Thymus (tissue), 11 donors: ENCODE measurements around the gene COL5A1. TPM values are rescaled to one million over a fixed set of nuclear protein-coding genes. Genes with fewer than 3 reads are reported as not detected.

Experiments used
- DNase-seq, 9 donors: peaks; one replicate each; pipeline ENCODE4 v3.0.0-alpha.2; 2013; ENCODE audit warnings: low spot score in 9 of 9, low read depth in 6 of 9, missing footprints in 1 of 9
- H3K27ac ChIP-seq, 2 donors: one replicate each; pipeline ENCODE4 v1.5.1; 2013; ENCODE audit warnings: control low read depth in 1 of 2, low read depth in 1 of 2, low read length in 1 of 2, mild to moderate bottlenecking in 1 of 2, moderate library complexity in 1 of 2
- H3K27me3 ChIP-seq, 2 donors: one replicate each; pipeline ENCODE4 v1.5.1; 2013; ENCODE audit warnings: low read length in 1 of 2; ENCODE audit not compliant: control insufficient read depth in 2 of 2, insufficient read depth in 1 of 2
- H3K36me3 ChIP-seq, 2 donors: one replicate each; pipeline ENCODE4 v1.5.1; 2013; ENCODE audit warnings: low read length in 1 of 2, mild to moderate bottlenecking in 1 of 2, moderate library complexity in 1 of 2; ENCODE audit not compliant: control insufficient read depth in 2 of 2, insufficient read depth in 2 of 2
- H3K4me1 ChIP-seq, 2 donors: one replicate each; pipeline ENCODE4 v1.5.1; 2013; ENCODE audit warnings: low read length in 2 of 2; ENCODE audit not compliant: control insufficient read depth in 2 of 2, insufficient read depth in 2 of 2
- H3K4me3 ChIP-seq, 2 donors: one replicate each; pipeline ENCODE4 v1.5.1; 2013; ENCODE audit warnings: low read length in 2 of 2, control low read depth in 1 of 2, mild to moderate bottlenecking in 1 of 2
- H3K9me3 ChIP-seq, 2 donors: one replicate each; pipeline ENCODE4 v1.5.1; 2013; ENCODE audit warnings: low read length in 1 of 2, mild to moderate bottlenecking in 1 of 2; ENCODE audit not compliant: control insufficient read depth in 2 of 2, insufficient read depth in 1 of 2
- WGBS: extraction: QIAGEN DNeasy Blood & Tissue Kit; methylation state at CpG from one replicate; pipeline ENCODE4 v1.1.7; 2013; 5-methylcytosine and 5-hydroxymethylcytosine counted together
- polyA plus RNA-seq: library from polyadenylated mRNA; stranded (reverse); fragments of 200-250 nt; gene quantifications from one replicate; pipeline ENCODE4 v1.2.3, GENCODE V29; 2013
- total RNA-seq: library from RNA; stranded (reverse); fragments of 120-200 nt; gene quantifications from one replicate; pipeline ENCODE4 v1.2.4, GENCODE V29; 2013
- donor health status: healthy.

COL5A1 gene
- total and polyA plus RNA-seq, 2 donors = 3.2 to 7.6 TPM

GRCh38 chr9:134740071-134740470 lies 98.5 kb downstream of the COL5A1 start:
- Histone ChIP-seq H3K27ac (no peak overlapping the region), H3K27me3 (no peaks in the 10 kb centered on the region), H3K36me3 (no peaks in the 10 kb centered on the region), H3K4me1 (no peaks in the 10 kb centered on the region), H3K9me3 (no peaks in the 10 kb centered on the region), H3K4me3 (no peak overlapping the region)
- 94% methylated on average over 16 of the region's 16 CpGs for WGBS
- DNase-seq = no peak

- H3K36me3 ChIP-seq = no peaks in the 10 kb centered on the region
- no peak overlapping the region for H3K4me3 ChIP-seq
- no peak overlapping the region for H3K27ac ChIP-seq
- H3K4me1 ChIP-seq = no peaks in the 10 kb centered on the region
- 91% methylated on average over 9 of the region's 9 CpGs for WGBS
- DNase-seq = no peak
- H3K27me3 ChIP-seq = no peaks in the 10 kb centered on the region
- H3K9me3 ChIP-seq = no peaks in the 10 kb centered on the region
These were observed 100.2 kb downstream of the COL5A1 start for GRCh38 chr9:134741846-134742245.

- Histone ChIP-seq H3K9me3 (no peaks in the 10 kb centered on the region), H3K27ac (no peak overlapping the region), H3K27me3 (no peaks in the 10 kb centered on the region), H3K4me3 (no peak overlapping the region), H3K36me3 (no peaks in the 10 kb centered on the region), H3K4me1 (no peaks in the 10 kb centered on the region)
- WGBS = 96% methylated on average over 22 of the region's 22 CpGs
- no peak for DNase-seq
These were observed 101.4 kb downstream of the COL5A1 start for GRCh38 chr9:134742822-134743535.

GRCh38 chr9:134743853-134744252 lies 102.2 kb downstream of the COL5A1 start:
- H3K9me3 ChIP-seq = no peaks in the 10 kb centered on the region
- no peak overlapping the region for H3K4me3 ChIP-seq

GRCh38 chr9:134744385-134745295 lies 103.0 kb downstream of the COL5A1 start:
- DNase-seq = no peak
- WGBS = 97% methylated on average over 16 of the region's 16 CpGs
- Histone ChIP-seq H3K4me1 (no peaks in the 10 kb centered on the region), H3K27ac (no peak overlapping the region), H3K36me3 (no peaks in the 10 kb centered on the region), H3K27me3 (no peaks in the 10 kb centered on the region), H3K4me3 (no peak overlapping the region), H3K9me3 (no peaks in the 10 kb centered on the region)

More at GRCh38 chr9:134743853-134744252, 102.2 kb downstream of the COL5A1 start:
- H3K27ac ChIP-seq = no peak overlapping the region
- H3K36me3 ChIP-seq = no peaks in the 10 kb centered on the region
- no peak for DNase-seq
- H3K4me1 ChIP-seq = no peaks in the 10 kb centered on the region
- WGBS = 96% methylated on average over 5 of the region's 5 CpGs
- no peaks in the 10 kb centered on the region for H3K27me3 ChIP-seq

- Histone ChIP-seq H3K36me3 (no peaks in the 10 kb centered on the region), H3K27ac (no peak overlapping the region), H3K9me3 (no peaks in the 10 kb centered on the region), H3K4me3 (no peak overlapping the region), H3K4me1 (peaks cover 0 to 14% of the 10 kb centered on the region in 2 donors), H3K27me3 (no peaks in the 10 kb centered on the region)
- DNase-seq = no peak
- 93% methylated on average over 1 of the region's 1 CpG for WGBS
These were observed 106.4 kb downstream of the COL5A1 start for GRCh38 chr9:134747951-134748489.

- no peak overlapping the region for H3K4me3 ChIP-seq
- no peaks in the 10 kb centered on the region for H3K9me3 ChIP-seq
- no peak overlapping the region for H3K27ac ChIP-seq
- no peaks in the 10 kb centered on the region for H3K27me3 ChIP-seq
- WGBS = 97% methylated on average over 8 of the region's 8 CpGs
- DNase-seq = no peak
- H3K36me3 ChIP-seq = no peaks in the 10 kb centered on the region
- peaks cover 0 to 17% of the 10 kb centered on the region in 2 donors for H3K4me1 ChIP-seq
These were observed 107.0 kb downstream of the COL5A1 start for GRCh38 chr9:134748591-134748990.

GRCh38 chr9:134750450-134751155 lies 109.0 kb downstream of the COL5A1 start:
- H3K36me3 ChIP-seq = no peaks in the 10 kb centered on the region

More at GRCh38 chr9:134750450-134751155, 109.0 kb downstream of the COL5A1 start:
- Histone ChIP-seq H3K27ac (no peak overlapping the region), H3K4me3 (no peak overlapping the region), H3K4me1 (peaks cover 0 to 17% of the 10 kb centered on the region in 2 donors), H3K27me3 (no peaks in the 10 kb centered on the region), H3K9me3 (no peaks in the 10 kb centered on the region)
- no peak for DNase-seq
- 96% methylated on average over 21 of the region's 21 CpGs for WGBS
